GM19023 (cell line): ENCODE measurements around the gene OVAAL.

Source experiments
- ATAC-seq: cut with Tn5 transposase; IDR thresholded peaks from one replicate; pipeline ENCODE4 v1.9.1; 2021; ENCODE audit warnings: mild to moderate bottlenecking, moderate library complexity; ENCODE audit not compliant: unreplicated experiment

The OVAAL gene

DNA sequence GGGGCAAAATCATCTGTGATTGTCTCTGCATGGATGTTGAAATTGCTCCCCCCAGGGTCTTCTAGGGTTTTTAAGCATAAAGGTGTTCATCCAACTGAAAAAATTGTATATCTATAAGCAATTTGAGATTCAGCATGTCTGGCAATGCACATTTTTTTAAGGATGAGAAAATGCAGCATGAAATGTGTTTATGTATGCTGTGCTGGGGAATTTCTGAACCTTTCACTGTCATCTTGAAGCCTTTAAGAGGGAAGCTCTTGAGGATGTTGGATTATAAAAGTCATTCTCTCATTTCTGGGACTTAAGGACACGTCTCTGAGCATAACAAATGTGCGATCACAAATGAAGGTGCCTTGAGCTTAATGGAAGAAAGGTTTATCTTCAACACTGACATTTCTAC is 9.4 kb downstream of the OVAAL start:
- no peak for ATAC-seq

DNA sequence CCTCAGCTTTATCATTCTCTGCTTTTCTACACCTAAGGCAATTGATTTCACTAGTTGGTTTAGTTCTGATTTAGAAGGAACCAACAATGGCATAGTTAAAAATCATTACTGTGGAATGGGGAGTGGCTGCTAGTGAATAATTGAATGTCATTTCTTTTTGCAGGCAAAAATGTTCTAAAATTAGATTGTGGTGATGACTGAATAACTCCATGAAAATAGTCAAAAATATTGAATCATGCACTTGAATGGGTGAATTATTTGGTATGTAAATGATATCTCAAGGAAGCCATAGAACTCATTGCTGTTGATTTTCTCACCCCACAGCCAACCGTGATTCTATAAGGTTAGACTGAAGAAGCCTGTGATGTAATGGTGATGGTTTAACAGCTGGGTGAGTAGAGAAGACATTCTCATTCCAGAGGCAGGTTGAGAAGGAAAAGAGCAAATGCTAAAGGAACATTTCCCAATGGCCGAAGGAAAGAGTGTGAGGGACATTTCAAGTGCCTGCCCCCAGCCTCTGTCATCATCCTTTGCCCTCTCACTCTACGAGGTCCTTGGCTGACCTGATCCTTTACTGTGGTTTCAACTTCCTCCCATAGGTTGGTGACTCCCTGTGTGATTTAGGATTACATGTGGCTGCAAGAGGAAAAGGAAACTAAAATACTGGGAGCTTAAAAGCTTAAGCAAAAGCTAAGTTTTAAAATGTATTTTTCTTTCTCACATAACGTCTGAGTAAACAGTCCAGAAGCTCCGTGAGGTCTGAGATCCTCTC is 12.5 kb downstream of the OVAAL start:
- no peak for ATAC-seq

DNA sequence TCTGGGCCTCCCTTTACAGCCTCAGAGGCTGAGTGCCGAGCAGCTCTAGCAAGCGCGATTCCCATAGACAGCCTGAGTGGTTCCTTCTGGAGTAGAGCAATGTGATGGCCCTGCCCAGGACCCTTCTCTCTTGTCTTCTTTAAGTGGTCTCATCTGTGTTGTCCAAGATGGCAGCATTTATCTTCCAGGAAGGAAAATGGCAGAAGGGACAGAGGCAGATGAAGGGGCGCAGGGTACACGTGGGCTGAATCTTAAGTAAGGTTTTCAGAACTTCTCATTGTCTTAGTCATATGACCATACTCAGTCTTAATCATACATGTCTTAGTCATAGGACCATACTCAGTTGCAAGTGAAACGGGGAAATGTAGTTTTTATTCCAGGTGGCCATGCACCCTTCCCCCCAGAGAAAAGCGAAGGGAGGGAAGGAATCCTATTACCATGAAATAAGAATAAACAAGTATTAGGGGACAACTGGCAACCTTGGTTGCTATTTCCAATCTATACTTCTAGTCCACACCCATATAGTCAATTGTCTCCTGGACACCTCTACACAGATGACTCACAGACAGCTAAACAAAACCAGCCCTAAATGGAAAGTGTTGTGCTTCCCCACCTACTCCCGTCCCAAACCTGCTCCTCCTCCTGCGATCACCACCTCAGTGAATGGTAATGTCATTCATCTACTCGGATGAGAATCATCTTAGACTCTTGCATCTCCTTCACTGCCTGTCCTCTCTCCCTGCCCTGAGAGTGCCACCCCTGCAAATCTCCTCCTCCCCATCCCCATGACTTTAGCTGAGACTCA is 13.3 kb downstream of the OVAAL start:
- ATAC-seq = no peak

DNA sequence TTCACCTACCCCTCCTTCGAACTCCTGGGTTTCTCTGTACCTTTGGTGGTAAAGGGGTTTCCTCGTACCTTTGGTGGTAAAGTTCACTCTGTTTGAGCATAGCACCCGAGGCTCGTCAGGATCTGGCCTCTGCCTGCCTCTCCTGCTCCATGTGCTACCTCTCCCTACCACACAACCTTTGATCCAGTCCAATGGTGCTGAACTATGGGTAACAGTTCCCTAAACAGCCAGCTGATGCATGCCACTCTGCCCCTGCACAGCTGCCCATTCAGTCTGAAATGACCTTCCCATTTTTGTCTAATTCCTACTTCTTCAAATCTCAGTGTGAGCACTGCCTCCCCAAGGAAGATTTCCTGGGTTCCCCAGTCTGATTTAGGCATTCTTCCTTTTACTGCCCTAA is 14.0 kb downstream of the OVAAL start:
- no peak for ATAC-seq

DNA sequence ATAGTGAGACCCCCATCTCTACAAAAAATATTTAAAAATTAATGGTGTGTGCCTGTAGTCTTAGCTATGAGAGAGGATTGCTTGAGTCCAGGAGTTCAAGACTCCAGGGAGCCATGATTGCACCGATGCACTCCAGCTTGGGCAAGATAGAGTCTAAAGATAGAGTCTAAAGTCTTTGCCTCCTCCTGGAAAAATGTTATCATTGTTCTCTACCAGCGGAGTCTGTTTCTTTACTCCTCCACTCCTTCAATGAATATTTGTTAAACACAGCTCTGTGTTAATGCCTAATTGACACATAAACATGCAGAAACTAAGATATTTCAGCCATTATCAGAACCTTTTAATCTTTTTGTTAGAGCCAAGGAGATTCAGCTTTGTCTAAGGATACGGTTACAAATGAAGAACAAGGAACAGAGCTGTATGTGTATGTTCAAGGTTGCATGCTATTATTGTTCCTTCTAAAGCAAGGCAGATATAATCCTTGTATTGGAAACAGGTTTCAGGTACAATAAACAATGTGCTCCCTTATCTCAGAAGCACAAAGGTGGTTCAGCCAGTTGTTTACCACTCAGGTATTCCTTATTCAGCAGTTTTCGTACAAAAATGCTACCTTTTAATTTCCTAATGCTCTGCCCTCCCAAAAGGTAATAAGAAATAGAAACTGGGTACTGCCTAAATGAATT is 15.4 kb downstream of the OVAAL start:
- ATAC-seq = no peak

DNA sequence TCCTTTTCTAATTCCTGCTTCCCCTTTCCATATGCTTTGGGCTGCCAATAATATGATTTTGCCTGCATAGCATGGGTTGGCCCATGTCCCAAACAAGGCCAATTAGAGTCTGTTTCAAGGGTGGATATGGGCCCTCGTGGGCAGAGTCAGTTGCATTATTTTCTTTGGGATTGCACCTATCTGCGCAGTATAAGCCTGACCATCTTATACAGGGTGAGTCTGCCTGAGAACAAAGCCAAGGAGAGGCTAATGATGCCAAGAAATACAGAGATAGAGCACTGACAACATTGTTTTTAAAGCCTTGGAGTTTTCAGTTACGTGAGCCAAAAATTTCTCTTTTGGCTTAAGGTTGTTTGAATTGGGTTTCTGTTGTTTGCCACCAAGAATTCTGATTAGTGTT is 18.6 kb downstream of the OVAAL start:
- ATAC-seq = no peak

DNA sequence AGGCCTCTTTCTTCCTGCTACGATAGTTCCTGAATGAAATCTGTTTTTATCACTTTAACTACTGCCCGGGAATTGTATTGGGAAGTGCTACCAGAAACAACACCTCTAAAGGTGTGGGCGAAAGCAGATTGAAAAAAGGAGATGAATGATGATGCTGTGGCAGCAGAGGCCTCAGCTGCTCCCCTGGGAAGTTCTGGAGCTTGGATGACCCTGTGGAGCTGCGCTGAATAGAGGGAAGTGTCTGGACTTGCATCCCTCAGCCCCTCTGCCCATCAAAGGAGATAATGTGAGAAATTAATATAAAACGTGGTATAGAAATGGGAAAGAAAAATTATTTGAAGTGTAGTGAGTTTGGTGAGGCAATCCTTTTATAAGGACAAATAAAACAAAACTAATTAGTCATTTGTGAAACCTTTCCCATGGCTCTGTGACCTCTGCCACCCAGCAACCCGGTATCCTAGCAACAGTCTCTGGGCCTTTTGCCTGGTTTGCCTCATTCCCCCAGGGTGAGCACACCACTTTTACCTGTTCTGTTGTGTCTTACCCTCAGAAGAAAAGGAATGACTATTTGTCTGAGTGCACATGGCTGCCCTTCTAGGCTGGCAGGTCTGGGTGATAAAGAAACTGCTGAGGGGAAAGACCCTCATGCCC is 21.3 kb downstream of the OVAAL start:
- ATAC-seq = no peak

DNA sequence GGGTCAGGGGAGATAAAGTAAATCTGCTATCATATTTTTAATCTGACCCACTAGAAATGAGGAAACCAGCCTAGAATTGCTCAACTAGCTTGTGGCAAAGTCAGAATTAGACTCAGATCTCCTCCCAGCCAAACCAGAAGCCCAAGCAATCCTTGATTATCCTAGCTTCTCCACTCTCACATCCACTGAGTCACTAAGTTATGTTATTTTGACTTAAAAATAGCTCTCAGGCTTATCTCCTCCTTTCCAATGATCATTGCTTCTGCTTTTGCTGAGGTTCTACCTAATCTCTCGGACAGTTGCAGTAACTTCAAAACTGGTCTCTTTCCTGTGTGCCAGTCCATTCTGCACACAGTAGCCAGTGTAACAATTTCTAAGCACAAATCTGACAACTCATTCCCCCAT is 22.9 kb downstream of the OVAAL start:
- no peak for ATAC-seq

DNA sequence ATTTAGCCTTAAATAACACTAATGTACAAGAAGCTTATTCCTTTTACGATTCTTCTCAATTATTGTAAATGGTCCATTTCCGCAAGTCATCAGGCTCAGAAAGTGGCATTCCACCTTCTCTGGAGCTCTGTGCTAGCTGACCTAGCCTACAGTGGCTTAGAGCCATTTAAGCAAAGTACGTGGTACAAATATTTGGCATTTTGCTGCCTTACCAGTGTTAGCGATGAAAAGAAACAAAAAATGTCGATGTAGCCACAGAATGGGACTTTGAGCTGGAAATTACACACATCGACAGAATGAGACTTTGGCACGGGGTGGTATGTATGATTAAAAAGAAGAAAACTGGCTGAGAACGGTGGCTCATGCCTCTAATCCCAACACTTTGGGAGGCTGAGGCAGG is 26.1 kb downstream of the OVAAL start:
- no peak for ATAC-seq

DNA sequence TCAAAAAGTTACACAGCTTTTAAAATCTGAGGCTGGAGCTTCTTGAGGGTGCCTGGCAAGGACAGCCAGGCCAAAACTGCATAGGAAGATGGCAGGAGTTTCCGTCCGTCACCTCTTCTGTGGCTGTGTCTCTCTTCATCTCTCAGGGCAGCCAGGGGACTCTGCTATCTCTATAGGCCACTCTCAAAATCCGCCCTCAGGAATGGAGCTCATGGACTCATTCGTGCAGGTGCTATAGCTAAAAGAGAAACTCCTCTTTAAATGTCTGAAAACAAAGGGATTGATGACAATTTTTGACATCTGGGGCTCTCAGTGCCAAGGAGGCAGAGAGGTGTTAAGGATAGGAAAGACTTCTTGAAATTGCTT is 27.2 kb downstream of the OVAAL start:
- ATAC-seq = no peak

DNA sequence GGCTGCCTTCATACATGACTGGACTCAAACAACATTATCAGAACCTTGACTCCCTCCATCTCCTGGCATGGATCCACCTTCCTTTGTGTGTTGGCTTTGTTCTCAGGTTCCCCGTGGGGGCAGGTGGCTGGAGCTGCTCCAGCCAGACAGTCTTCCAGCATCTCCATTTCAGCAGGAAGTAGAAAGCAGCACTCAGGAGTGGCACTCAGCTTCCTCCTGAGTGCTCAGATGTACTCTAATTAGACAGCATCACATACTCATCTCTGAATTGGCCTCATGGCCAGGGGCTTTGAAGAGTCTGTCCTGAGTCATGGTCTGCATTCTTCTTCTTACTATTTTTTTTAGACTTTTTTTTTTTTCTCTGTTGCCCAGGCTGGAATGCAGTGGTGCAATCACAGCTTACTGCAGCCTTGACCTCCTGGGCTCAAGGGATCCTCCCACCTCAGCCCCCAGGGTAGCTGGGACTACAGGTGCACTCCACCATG is 27.9 kb downstream of the OVAAL start:
- ATAC-seq = no peak

DNA sequence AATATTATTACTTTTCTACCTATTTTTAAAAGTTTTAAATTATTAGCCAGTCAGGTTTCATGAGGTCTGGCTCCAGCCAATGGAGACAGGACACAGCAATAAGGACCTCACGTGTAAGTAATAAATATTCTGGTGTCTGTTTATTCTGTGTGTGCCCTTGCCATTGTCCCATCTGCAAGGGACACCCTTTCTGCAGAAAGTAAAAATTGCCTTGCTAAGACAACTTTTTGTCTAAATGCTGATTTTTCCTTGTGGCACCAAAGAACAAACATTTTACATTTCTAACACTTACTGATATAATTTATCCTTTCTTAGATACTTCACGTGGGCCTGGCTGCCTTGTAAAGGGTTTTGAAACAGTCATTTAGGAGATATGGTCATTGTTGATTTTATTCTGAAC is 29.4 kb downstream of the OVAAL start:
- no peak for ATAC-seq

DNA sequence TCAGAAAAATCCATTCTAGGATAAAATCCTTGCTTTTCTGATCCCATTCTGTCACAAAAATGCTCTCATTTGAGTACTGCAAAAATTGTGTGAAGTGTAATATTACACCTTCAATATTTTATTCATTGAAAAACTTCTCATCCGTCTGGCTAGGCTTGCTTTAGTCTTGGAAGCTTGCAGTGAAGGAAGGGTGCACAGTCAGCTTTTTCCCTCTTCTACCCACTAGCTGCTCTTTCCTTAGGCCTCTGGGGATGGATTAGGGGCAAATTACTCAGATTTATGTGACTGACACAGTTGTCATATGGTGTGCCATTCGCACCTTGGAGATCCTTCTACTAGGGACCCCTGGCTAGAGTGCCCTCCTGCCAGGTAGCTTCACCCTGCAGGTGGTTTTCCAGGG is 32.1 kb downstream of the OVAAL start:
- ATAC-seq = no peak

DNA sequence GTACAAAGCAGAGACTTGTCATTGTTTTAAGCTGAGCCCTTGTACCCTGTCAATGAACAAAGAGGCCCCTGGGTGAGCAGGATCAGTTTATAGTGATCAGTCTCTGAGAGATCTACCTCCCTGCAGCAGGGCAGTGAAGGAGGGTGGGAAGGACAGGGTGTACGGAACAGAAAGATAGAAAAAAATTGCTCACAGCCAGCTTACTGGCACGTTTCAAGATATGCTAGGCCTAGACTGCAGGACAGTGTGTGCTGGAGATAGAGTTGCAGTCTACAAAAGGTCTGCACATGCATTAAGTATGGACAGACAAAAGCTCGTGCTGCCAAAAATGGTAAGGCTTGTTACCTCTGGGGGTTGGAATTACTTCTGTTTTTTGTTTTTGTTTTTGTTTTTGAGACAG is 34.6 kb downstream of the OVAAL start:
- ATAC-seq = no peak

DNA sequence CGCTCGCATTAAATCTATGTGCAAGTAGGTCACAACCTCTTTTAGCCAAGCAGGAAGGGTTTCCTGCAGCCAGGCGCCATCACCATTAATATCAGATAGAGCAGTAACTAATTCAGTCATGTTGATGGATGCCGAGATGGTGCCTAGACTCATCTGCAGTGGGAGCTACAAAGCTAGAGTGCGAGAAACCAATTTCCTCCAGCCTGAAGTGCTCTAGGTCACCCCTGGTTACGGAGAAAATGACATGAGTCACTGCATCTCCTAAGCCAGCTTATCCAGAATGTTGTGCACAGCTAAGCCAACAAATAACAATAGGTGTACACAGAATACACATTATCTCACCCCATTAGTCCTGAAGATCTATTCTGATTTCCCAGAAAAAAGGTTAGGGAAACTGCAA is 36.0 kb downstream of the OVAAL start:
- ATAC-seq = no peak

DNA sequence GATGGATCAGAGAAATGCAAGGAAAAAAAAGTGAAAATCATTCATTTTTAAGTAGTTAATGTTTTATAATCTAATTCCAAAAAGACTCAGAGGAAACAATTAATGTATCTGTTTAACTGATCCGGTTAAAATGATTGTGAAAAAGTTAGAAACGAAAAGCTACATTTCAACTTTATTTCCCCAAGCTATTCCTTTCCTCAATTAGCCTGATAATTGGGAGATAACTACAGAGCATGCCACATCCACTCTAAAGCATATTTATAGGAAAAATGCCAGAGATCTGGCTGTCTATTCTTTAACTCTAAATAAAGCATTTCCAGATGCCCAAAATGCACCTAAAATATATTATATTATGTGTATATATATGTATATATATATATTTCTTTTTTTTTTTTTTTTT is 37.2 kb downstream of the OVAAL start:
- no peak for ATAC-seq

DNA sequence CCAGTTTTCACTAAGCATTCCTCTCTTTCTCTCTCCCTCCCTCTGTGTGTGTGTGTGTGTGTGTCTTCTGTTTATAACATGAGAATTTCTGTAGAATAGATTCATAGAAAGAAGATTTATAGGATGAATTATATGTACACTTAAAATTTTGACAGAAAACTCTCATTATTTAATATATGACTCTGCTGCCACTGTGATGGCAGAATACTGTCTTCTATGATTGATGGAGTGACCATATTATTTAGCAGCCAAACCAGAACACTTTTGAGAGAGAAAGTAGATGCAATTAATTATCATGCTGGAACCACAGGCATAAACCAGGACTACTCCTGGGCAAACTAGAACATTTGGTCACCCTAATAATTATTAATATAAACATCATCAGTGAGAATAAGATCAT is 38.8 kb downstream of the OVAAL start:
- ATAC-seq = no peak

DNA sequence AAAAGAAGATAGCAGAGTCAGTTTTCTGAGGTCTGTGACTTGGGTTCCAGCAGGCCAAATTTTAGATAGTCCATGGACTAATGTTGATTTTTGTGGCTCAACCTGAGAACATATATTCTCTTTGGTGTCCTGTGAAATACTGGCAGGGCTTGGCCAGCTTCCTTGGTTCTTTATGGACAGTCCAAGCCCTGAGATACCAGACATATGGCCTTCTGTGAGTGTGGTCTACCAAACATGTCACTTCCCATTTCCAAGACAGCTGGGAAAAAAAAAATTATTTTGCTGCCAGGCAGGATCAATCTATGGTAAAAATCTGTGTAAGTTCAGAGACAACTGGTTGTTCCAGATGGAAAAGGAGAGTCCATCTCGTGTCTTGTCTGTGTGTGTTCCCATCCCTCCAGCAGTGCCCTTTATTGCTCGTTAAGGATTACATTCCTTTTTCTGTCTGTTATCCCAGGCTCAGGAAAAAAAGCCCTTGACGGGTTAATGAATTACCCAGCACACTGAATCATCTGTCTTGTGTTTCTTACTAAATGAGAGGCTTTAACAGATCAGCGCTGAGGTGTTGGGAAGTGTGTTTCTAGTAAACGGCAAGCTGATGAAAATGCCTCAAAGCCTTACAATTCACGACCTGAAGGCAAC is 39.7 kb downstream of the OVAAL start:
- no peak for ATAC-seq

DNA sequence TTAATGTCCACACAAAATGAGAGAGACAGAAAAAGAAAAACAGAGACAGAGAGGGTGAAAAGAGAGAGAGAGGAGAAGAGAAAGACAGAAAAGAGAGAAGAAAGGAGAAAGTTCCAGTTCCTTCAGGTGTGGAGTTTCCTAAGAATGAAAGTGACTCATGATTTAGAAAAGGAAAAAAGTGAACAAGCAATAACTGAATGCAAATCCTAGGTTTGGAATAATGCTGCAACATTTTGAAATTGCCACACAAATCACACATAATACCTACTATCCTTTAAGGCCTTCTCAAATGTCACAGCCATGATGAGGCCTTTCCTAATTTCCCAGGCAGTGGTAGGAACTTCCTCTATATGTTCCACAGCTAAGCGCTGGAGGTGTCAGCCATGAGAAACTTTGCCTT is 41.6 kb downstream of the OVAAL start:
- no peak for ATAC-seq

DNA sequence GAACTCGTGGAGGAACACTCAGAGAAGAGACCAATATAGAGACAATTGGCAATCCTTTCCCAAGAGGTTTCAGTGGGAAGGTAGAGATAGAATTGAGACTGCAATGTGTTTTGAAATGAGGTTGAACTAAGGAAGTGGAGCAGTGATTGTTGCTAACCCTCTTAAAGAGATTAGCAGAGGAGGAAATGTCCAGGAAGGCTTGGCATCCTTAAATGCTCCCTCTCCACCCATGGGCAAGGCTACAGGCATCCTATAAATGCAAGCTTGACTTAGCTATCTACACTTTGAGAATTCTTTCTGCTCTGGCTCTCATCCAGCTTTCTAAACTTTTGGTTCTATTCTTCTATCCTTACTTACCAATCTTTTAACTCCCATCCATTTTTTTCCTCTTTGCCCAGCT is 42.7 kb downstream of the OVAAL start:
- no peak for ATAC-seq
